HG02571 (cell line): ENCODE data around the gene NAT8.
"Not testable (repeated sequence)": the region's sequence is repeated elsewhere in the genome, so short reads cannot be mapped to it uniquely, and the experiment has no call there.

Source experiments
- ATAC-seq: cut with Tn5 transposase; IDR thresholded peaks from one replicate; pipeline ENCODE4 v1.9.1; 2021; ENCODE audit warnings: mild to moderate bottlenecking, moderate library complexity; ENCODE audit not compliant: unreplicated experiment

The NAT8 gene

DNA sequence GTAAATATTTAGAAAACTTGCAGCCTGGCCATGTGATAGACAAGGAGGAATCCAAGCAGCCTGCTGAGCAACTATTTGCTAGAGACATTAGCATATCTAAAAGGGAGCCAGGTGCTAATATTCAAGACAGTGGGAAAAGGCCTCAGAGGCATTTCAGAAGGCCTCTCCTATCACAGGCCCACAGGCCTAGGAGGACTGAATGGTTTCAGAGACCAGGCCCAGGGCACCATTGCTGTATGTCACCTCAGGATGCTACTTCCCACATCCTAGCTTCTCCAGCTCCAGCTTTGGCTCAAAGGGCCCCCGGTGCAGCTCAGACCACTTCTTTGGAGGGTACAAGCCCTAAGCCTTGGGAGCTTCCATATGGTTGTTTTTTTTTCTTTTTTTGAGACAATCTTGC is 3.8 kb downstream of the NAT8 start:
- no peak for ATAC-seq

DNA sequence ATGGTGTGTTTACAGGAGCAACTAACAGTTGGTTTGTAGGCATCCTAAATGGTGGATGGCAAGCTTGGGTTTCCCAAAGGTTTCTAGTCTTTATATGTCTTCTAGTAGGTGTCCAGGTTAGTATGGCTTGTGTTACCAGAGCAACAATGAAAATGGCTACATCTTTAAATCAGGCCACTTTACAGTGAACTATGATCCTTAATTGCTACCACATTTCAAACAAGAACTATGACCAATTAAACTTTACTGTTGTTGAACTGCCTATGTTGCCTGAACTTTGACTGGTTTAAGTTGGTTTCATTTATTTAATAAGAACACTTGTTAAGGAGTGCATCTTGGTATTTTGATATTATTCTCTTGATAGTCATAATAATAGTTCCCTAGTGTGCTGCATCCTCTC is 5.2 kb downstream of the NAT8 start:
- not testable (repeated sequence) for ATAC-seq

DNA sequence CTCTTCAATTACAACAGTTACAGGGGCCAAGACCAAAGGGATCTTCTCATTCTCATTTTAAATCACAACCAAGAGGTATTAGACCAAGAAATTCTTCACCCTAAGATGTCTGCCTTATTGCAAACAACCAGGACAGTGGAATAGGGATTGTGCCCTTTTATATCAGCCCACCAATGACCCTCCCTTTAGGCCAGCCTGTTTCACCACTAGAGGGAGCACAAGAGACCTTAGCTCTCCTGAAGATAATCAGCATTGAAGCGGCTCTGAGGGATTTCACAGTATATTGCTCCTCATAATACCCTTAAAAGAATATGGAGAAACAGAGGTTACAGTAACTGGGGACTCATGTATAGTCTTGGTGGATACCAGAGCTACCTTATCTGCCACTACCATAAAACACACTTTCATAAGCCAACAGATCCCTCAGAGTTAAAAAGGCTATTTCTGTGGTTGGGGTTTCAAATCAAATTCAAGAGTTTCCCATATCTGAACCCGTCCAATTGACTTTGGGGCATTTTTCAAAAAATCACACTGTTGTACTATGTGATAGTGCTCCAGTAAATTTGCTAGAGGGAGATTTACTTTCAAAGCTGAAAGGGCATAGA is 11.5 kb downstream of the NAT8 start:
- ATAC-seq, result not testable (repeated sequence)

DNA sequence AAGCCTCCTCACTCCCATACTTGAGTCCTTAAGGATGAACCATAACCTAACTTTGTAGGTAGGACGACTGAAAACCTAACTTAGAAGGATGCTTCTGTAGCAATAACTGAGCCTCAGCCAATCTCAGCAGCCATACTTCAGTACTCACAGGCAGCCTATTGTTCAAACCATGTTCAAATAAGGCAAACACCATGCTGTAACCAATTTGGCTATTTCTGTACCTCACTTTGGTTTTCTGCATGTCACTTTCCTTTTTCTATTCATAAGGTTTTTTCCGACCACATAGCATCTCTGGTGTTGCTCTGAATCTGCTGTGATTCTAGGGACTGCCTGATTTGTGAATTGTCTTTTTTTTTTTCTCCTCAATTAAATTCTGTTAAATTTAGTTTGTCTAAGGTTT is 13.7 kb downstream of the NAT8 start:
- ATAC-seq, result peak; percentile 75

DNA sequence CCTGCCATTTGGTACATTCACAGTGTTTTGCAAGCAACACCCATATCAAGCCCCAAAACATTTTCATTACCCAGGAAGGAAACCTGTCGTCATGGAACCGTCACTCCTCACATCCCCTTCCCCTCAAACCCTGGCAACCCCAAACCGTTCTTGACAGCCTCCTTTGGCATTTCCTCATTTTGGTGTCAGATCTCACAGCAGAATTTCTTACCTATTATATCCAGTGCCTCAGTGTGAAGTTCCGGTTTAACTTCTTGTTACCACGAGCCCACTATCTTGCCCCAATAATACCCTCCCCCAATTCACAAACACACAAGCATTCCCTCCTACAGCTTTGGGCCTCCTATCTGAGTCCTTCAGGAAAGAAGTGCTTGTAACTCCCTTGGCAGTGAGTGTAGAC is 16.0 kb downstream of the NAT8 start:
- not testable (repeated sequence) for ATAC-seq

DNA sequence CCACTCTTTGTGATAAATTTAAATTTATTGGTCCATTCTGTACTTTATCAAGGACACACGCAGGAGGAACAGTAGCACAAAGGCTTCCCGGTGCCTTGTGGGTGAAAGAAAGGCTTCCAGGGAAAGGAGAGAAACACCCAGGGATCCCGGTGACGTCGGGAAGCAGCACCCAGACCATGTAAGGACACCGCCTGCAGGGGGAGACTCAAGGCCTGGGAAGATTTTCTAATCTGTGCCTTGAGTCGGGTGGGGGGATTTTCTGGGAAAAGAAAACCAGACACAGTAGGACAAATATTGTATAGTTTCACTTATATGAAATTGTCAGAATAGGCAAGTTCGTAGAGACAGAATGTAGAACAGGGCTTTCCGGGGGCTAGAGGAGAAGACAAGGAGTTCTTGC is 17.6 kb downstream of the NAT8 start:
- ATAC-seq, result not testable (repeated sequence)

DNA sequence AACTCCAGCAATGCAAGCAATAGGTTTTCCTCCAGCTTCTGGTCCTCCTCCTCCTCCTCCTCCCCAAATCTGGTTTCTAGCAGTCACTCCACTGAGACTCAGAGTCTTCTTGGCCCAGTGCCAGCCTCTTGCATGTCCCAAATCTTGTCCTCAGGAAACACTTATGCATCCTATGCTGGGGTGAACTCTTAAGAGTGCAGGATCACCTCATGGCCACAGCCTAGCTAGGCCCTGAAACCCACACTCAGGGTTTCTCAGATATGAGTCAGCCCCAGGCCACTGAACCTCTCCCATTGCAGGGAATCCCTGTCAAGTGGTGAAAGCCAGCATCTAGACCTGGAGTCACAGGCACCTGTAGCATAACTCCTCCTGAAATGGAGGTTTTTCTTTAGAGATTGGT is 18.2 kb downstream of the NAT8 start:
- not testable (repeated sequence) for ATAC-seq

DNA sequence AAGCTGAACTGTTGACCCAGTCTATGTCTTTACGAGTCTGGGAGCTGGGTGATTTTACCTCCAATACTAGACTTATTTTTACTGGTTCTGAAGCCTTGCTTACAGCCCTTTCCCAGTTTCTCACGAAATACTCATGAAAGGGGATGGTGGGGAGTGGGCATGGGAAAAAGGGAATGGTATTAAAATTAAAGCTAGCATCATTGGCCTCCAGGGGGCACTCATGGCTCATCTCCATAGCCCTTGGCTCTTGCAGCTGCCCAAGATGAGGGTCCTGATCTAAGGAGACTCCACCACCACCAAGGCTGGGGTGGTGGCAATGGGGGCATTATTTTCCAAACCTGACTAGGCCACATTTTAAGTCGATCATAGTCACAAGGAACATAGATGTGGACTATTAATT is 22.3 kb downstream of the NAT8 start:
- ATAC-seq, result not testable (repeated sequence)

DNA sequence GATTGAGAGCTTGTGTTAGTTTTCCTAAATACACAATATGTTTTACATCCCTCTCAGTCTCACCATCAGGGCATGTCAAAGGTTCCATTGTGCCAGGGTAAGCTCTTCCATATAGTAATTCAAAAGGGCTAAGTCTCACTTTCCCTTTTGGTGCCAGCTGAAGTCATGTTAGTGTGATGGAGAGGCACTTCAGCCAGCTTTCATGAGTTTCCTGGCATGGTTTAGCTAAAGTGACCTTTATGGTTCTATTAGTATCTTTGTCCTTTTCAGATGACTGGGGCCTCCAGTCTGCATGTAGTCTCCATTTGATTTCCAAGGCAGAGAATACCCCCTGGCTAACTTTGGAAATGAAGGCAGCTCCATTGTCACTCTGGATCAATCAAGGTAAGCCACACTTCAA is 27.2 kb downstream of the NAT8 start:
- ATAC-seq, result no peak

DNA sequence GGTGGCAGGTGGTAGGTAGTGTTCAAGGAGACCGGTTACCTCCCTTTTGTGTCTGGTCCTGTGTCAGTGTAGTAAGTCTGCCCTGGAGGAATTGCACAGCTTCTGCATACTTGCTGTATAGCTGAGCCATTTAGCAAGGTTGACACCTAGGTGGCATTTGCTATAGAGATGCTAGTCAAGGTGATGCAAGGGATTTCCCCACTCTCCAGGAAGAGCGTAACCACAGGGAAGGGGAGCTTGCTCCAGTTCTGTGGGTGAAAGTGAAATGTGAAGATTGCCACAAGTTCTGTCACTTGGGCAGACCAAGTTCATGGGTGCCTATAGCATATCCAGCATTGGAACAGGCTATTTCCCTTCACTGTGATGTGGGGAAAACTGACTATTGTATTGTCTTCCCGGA is 28.1 kb downstream of the NAT8 start:
- no peak for ATAC-seq

DNA sequence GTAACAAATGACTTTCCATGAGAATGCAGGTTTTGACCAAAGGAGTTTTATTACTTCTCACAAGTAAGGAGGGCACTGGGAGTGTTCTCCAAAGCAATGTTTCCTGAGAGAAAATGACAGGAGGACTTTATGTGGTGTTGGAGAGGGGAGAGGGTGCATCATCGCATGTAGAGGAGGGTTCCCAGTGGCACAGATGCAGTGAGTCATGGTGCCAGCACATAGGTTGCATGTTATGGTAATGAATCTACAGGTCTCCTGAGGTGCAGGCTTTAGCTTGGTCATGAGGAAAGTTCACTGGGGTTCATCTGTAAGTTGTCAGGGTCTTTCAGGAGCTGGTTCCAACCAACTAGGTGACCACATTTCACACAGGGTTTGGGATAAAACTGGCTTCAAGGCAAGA is 30.4 kb downstream of the NAT8 start:
- no peak for ATAC-seq

DNA sequence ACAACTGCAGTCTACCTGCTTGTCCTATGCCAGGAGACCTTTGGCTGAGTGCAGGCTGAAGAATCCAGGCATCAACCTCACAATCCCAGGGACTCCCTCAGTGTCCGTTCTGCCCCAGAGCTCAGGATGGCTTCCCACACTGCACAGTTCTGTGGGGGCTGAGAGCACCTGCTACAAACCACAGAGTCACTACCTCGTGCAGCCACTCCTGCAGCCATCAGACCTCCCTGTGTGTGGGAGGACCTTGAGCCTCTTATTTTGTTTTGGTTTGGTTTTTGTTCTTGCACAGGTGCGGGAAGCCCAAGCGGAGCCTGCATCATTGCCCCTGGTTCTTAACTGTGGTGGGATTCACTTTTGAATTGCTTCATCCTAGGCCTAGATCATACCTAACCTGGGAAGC is 31.0 kb downstream of the NAT8 start:
- no peak for ATAC-seq

DNA sequence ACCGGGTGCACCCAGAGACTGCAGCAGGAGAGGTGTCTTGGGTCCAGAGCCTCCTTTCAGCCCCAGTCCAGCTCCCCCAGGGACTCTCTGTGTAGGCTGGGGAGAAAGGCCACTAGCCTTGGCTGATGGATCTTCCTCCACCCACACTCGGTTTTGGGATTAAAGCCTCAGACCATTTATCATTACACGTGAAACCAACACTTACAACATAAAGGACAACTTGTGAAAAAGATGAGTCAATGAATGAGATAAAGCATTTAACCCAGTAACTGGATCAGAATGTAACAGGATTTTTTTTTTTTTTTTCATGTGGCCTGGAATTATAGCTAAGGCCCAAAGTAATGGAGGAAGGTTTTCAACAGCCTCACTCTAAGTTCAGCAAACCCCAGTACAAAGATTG is 32.1 kb downstream of the NAT8 start:
- ATAC-seq, result no peak

DNA sequence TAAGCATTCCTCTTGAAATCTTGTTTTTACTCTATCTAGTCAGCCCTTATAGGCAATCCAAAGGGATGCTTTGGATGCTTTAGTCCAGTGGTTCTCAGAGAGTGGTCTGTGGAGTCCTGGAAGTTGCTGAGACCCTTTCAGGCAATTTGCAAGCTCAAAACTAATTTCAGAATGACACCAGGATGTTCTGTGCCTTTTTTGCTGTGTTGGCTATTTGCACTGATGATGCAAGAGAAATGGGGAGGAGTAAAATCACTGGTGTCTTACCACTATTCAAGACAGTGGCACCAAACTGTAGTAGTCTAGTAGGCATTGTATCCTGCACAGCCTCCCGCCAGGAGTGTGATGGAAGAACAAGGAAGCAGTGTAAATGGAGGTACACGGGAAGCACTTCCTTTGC is 37.6 kb downstream of the NAT8 start:
- ATAC-seq, result not testable (repeated sequence)

DNA sequence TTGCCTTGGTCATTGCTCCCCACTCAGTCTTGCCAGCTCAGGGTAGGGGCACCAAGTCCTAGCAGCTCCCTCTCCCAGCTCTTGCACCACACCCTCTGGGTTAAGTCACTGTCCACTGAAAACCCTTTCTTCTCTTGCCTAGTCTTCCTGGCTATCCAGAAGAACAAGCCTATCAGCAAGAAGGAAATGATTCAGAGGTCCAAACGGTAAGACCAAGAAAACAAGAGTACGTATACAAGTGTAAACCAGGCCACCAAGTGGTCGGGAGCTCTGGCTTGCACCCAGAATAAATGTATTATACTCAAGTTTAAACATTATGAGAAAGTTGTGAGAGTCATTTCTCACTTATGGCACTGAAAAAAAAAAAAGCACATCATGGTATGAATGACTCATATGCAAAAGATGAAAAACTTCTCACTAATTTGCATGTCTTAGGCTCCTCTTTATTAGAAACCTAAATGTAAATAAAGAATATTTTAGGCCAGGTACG is 39.1 kb downstream of the NAT8 start:
- not testable (repeated sequence) for ATAC-seq

DNA sequence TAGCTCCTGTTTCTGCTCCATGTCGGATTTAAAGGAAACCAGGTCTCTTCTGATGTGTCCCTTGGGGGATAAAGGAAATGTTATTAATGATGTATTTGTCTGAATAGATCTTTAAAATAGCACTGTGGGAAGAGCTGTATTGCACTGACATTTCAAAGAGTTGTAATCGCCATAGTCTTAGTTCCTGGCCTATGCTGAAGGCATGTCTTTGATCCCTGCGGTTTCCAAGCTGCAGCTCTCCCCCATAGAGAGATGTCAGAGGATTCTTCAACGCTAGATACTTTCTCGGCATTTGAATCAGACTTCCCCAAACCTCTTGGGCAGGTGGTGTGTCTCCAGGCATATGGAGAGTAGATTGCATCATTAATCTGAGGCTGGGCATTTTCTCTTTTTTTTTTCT is 40.4 kb downstream of the NAT8 start:
- no peak for ATAC-seq

DNA sequence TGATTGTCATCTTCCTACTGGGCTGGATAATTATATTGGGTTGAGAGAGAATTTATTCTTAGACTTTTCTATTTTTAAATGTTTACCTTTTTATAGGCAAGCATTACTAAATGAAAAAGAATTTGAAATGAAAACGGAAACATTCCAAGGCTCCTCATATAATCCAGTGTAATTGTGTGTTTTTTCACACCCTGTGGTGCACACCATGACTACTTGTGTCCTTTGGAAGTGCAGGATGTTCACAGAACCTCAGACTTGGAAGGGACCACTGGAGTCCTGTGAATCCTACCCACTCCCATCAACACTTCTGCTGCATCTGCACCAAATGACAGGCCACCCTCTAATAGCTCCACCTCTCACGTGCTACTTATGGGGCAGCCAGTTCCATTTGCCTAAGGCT is 48.0 kb downstream of the NAT8 start:
- ATAC-seq, result no peak

DNA sequence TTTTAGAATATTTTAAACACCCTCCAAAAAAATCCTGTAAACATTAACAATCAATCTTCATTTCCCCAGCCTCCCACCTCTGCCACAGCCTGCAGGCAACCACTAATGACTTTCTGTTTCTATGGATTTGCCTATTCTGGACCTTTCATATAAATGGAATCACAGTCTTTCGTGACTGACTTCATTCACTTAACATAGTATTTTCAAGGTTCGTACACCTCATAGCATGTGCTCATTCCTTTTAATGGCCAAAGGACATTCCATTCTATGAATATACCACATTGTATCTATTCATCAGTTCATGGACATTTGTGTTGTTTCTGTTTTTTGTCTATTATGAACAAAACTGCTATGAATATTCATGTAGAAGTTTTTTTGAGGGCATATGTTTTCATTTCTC is 48.5 kb downstream of the NAT8 start:
- no peak for ATAC-seq
